ENCODE results near the gene ZNF605.

- TF ChIP-seq, protein P1, sequence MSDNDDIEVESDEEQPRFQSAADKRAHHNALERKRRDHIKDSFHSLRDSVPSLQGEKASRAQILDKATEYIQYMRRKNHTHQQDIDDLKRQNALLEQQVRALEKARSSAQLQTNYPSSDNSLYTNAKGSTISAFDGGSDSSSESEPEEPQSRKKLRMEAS (IDR thresholded peaks at IDR 0.05; ENCODE audit: low read depth, low read length) = no peak
- TF ChIP-seq, protein P2, sequence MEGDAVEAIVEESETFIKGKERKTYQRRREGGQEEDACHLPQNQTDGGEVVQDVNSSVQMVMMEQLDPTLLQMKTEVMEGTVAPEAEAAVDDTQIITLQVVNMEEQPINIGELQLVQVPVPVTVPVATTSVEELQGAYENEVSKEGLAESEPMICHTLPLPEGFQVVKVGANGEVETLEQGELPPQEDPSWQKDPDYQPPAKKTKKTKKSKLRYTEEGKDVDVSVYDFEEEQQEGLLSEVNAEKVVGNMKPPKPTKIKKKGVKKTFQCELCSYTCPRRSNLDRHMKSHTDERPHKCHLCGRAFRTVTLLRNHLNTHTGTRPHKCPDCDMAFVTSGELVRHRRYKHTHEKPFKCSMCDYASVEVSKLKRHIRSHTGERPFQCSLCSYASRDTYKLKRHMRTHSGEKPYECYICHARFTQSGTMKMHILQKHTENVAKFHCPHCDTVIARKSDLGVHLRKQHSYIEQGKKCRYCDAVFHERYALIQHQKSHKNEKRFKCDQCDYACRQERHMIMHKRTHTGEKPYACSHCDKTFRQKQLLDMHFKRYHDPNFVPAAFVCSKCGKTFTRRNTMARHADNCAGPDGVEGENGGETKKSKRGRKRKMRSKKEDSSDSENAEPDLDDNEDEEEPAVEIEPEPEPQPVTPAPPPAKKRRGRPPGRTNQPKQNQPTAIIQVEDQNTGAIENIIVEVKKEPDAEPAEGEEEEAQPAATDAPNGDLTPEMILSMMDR (IDR thresholded peaks at IDR 0.05; ENCODE audit: low read depth, low read length) = no peak
- no peak for TF ChIP-seq POLR2A (IDR thresholded peaks at IDR 0.05; ENCODE audit: extremely low read depth, insufficient read length)
Measured at GRCh38 chr12:132952371-132953162, 3.5 kb downstream of the ZNF605 start.
